Spleen (tissue), 3 donors: ENCODE data around the gene SLC9A4.

ENCODE experiments used
- POLR2A ChIP-seq, 3 donors: fragments of 450-650 bp; IDR thresholded peaks; one replicate each; pipeline ENCODE4 v1.5.1; 2017; ENCODE audit warnings: antibody characterized with exemption in 3 of 3, mild to moderate bottlenecking in 1 of 3
- POLR2AphosphoS5 ChIP-seq, 3 donors: sonication (generic); formaldehyde crosslinking; IDR thresholded peaks; one replicate each; pipeline ENCODE4 v1.5.1; 2017; ENCODE audit warnings: antibody characterized with exemption in 3 of 3

- TF ChIP-seq POLR2A (IDR thresholded peaks at IDR 0.05) (no peak), POLR2AphosphoS5 (IDR thresholded peaks at IDR 0.05) (no peak)
Observed at GRCh38 chr2:102474785-102475184, 1.8 kb downstream of the SLC9A4 start.
